Jurkat, Clone E6-1 (cell line): ENCODE measurements around the gene NCKAP5.
"Not testable (repeated sequence)": the region's sequence is repeated elsewhere in the genome, so short reads cannot be mapped to it uniquely, and the experiment has no call there.

ENCODE experiments used
- DNase-seq: peaks from one replicate; pipeline ENCODE4 v3.0.0-alpha.2; 2011; ENCODE audit warnings: low read depth, low spot score
- H3K4me3 ChIP-seq: 2 replicates; pipeline ENCODE4 v1.5.1; 2011; ENCODE audit warnings: mild to moderate bottlenecking, low read length, control low read depth, moderate library complexity

The NCKAP5 gene

GRCh38 chr2:132860220-132860619 lies 708.0 kb downstream of the NCKAP5 start:
- no peak overlapping the region for H3K4me3 ChIP-seq
- no peak for DNase-seq

GRCh38 chr2:132859590-132859989 lies 708.7 kb downstream of the NCKAP5 start:
- no peak overlapping the region for H3K4me3 ChIP-seq
- no peak for DNase-seq

GRCh38 chr2:132857319-132857718 lies 710.9 kb downstream of the NCKAP5 start:
- H3K4me3 ChIP-seq, result no peak overlapping the region
- DNase-seq, result no peak

GRCh38 chr2:132850688-132851087 lies 717.6 kb downstream of the NCKAP5 start:
- DNase-seq, result no peak

DNA sequence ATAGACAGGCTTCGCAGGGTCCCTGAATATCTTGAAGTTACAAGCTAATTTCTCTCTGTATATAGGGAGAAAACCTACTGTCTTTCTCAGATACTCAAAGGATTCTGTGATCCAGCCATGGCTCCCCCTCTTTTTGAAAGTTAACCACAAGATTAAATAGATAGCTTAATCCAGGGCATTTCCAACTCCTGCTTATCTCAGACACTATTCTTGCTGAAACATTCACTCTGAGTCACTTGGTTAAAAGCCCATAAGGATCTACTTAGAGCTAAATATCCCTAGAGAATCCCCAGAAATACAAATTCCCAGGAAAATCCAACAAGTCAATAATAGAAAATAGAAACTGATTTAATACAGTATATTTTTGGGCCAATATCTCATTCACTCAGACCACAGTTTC lies 719.1 kb downstream of the NCKAP5 start:
- no peak overlapping the region for H3K4me3 ChIP-seq
- no peak for DNase-seq

More at GRCh38 chr2:132850688-132851087, 717.6 kb downstream of the NCKAP5 start:
- H3K4me3 ChIP-seq, result no peak overlapping the region

GRCh38 chr2:132845339-132845738 lies 722.9 kb downstream of the NCKAP5 start:
- no peak for DNase-seq
- no peak overlapping the region for H3K4me3 ChIP-seq

- DNase-seq, result no peak
- H3K4me3 ChIP-seq, result no peak overlapping the region
Observed at GRCh38 chr2:132844585-132844984, 723.7 kb downstream of the NCKAP5 start.

GRCh38 chr2:132837769-132838168 lies 730.5 kb downstream of the NCKAP5 start:
- H3K4me3 ChIP-seq, result no peak overlapping the region
- DNase-seq, result no peak

DNA sequence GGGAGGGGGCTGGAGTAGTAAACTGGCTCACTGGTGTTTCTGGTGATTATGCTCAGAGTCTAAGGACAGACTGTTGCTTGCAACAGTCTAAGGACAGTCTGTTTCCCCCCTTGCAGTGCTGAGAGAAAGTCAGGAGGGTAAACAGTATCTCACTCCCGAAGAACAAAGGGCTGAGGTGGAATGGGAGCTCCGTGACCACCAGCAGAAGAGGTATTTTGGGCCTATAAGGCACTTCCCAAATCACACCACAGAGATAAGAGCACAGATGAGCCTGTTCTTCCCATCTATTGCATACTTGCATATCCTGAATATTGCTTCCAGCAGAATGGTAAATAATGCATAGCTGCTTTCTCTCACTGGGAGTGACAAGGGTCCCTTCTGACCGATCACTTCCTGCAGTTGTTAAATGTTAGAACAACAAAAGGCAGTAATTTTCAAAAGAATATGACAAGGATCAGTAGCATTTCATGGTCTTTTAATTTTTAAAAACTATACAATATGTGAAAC lies 737.9 kb downstream of the NCKAP5 start:
- H3K4me3 ChIP-seq, result no peak overlapping the region
- DNase-seq, result no peak

GRCh38 chr2:132825601-132826000 lies 742.7 kb downstream of the NCKAP5 start:
- no peak for DNase-seq
- no peak overlapping the region for H3K4me3 ChIP-seq

DNA sequence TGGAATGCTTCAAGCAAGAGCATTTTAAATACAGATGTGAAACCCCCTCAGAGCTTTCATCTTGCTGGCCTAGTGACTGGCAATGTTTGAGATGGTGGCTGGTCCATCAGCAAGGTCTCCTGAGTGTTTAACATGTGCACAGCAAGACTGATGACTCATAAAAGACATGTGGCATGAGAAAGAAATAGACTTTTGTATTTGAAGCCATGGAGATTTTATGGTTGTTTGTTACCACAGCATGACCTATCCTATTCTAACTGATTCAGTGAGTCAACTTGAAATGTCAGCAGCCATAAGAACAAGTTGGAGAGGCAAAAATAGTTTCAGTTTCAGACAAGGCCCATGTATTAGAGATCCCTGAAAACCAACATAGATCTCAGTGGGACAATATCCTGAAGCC lies 743.5 kb downstream of the NCKAP5 start:
- H3K4me3 ChIP-seq, result no peak overlapping the region
- no peak for DNase-seq

GRCh38 chr2:132816234-132816633 lies 752.0 kb downstream of the NCKAP5 start:
- no peak for DNase-seq

GRCh38 chr2:132815516-132815915 lies 752.7 kb downstream of the NCKAP5 start:
- DNase-seq, result no peak
- no peak overlapping the region for H3K4me3 ChIP-seq

More at GRCh38 chr2:132816234-132816633, 752.0 kb downstream of the NCKAP5 start:
- H3K4me3 ChIP-seq, result no peak overlapping the region

DNA sequence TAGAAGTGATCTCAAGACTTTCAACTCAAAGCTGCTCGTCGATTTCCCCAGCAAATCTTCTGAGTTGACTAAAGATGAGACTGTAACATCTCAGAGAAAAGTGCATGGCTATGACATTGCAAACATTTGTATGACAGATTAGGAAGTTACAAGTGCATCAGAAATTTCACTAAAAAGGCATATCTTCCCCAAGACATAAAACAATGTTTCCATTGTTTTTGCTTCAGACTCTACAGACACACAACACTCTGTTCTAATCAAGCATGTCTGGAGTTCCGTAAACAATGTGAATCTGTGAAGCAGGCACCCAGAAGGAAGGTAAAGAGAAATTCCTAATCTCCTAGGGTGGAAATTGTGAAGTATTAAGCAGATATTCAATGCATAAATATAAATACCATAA lies 753.6 kb downstream of the NCKAP5 start:
- H3K4me3 ChIP-seq, result no peak overlapping the region
- no peak for DNase-seq

- no peak overlapping the region for H3K4me3 ChIP-seq
- no peak for DNase-seq
Observed at GRCh38 chr2:132813422-132813821, 754.8 kb downstream of the NCKAP5 start.

GRCh38 chr2:132811148-132811915 lies 756.9 kb downstream of the NCKAP5 start:
- DNase-seq, result no peak

DNA sequence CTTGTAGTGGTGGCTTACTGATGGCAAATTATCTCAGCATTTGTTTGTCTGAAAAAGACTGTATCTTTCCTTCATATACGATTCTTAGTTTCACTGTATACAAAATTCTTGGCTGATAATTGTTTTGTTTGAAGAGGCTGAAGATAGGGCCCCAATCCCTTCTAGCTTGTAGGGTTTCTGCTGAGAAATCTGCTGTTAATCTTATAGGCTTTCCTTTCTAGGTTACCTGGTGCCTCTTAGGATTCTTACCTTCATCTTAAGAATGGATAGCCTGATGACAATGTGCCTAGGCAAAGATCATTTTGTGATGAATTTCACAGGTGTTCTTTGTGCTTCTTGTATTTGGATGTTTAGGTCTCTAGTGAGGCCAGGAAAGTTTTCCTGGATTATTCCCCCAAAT lies 758.3 kb downstream of the NCKAP5 start:
- DNase-seq, H3K4me3 ChIP-seq: not testable (repeated sequence)

More at GRCh38 chr2:132811148-132811915, 756.9 kb downstream of the NCKAP5 start:
- no peak overlapping the region for H3K4me3 ChIP-seq

DNA sequence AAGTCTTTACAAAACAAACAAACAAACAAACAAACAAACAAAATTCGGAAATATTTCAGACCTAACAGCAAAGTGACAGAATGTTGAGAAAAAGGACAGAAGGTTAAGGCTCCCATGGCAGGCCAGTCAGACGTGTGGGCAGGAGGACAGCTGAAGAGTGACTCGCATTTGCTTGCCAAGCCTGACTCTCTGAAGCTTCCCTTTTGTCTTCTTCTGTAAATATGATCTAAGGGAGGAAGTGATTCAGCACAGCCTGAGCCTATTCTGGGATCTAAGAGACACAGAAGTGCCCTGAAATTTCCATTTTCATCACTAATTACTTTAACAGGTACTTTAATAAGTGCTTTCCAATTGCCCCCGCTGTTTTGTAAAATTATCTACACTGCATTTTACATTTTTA lies 764.2 kb downstream of the NCKAP5 start:
- no peak for DNase-seq
- H3K4me3 ChIP-seq, result no peak overlapping the region

- no peak for DNase-seq
- no peak overlapping the region for H3K4me3 ChIP-seq
Observed at GRCh38 chr2:132798341-132798740, 769.9 kb downstream of the NCKAP5 start.

DNA sequence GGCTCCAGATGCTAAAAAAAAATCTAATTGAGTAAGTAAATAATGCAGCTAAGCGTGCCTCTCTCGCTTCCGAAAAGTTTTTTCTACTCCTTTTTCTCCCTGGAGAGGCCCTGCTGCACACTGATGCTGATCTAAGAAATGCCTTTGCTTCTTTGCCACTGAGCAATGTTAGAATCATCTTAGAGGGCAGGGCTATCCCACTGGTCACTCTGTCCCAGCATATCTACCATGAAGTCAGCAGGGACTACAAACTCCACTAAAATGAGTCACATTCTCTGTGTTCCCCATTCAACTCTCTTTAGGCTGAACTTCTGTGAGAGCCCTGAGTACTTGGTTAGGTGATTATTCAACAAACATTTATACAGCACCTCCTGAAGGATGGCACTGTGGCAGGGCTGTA lies 770.7 kb downstream of the NCKAP5 start:
- DNase-seq, result no peak
- H3K4me3 ChIP-seq, result no peak overlapping the region

- no peak overlapping the region for H3K4me3 ChIP-seq
- DNase-seq, result no peak
Observed at GRCh38 chr2:132797071-132797470, 771.2 kb downstream of the NCKAP5 start.
